Endodermal cell (in vitro differentiated cells): ENCODE measurements around the gene HK3. TPM values are rescaled to one million over a fixed set of nuclear protein-coding genes. Genes with fewer than 3 reads are reported as not detected.
A peak's percentile ranks its signal among the peaks of the same experiment; 100 is the strongest.

Experiments used
- DNase-seq: peaks from one replicate; pipeline ENCODE4 v3.0.0-alpha.2; 2017
- H3K27ac ChIP-seq: 2 replicates; pipeline ENCODE4 v1.5.1; 2013; ENCODE audit warnings: mild to moderate bottlenecking, low read depth, low read length, moderate library complexity
- H3K27me3 ChIP-seq: 2 replicates; pipeline ENCODE4 v1.6.1; 2013; ENCODE audit warnings: mild to moderate bottlenecking, low read length, moderate library complexity; ENCODE audit not compliant: insufficient read depth, control insufficient read depth, poor library complexity, severe bottlenecking
- H3K36me3 ChIP-seq: 2 replicates; pipeline ENCODE4 v1.7.0; 2013; ENCODE audit warnings: mild to moderate bottlenecking, low read length, moderate library complexity; ENCODE audit not compliant: control insufficient read depth, insufficient read depth
- H3K4me1 ChIP-seq: one replicate; pipeline ENCODE4 v1.7.0; 2013; ENCODE audit warnings: low read length; ENCODE audit not compliant: control insufficient read depth, insufficient read depth
- H3K4me3 ChIP-seq: 2 replicates; pipeline ENCODE4 v1.5.1; 2013; ENCODE audit warnings: mild to moderate bottlenecking, low read length, moderate library complexity
- H3K9ac ChIP-seq: 2 replicates; pipeline ENCODE4 v1.6.1; 2013; ENCODE audit warnings: mild to moderate bottlenecking, low read length, moderate library complexity; ENCODE audit not compliant: poor library complexity, severe bottlenecking; ENCODE audit errors: extremely low read depth
- H3K9me3 ChIP-seq: 2 replicates; pipeline ENCODE4 v1.6.1; 2013; ENCODE audit warnings: mild to moderate bottlenecking, low read length, moderate library complexity; ENCODE audit not compliant: control insufficient read depth
- H3K27ac Mint-ChIP-seq: 2 replicates; pipeline ENCODE4 v1.8.0; 2020; ENCODE audit warnings: mixed read lengths
- H3K27me3 Mint-ChIP-seq: 2 replicates; pipeline ENCODE4 v1.8.0; 2021; ENCODE audit warnings: mild to moderate bottlenecking, mixed read lengths; ENCODE audit not compliant: insufficient read depth
- H3K36me3 Mint-ChIP-seq: 2 replicates; pipeline ENCODE4 v1.8.0; 2020; ENCODE audit warnings: low read depth, mixed read lengths
- H3K4me1 Mint-ChIP-seq: 2 replicates; pipeline ENCODE4 v1.8.0; 2020; ENCODE audit warnings: mixed read lengths
- H3K4me3 Mint-ChIP-seq: 2 replicates; pipeline ENCODE4 v1.8.0; 2020; ENCODE audit warnings: mild to moderate bottlenecking, moderate library complexity, mixed read lengths
- H3K9me3 Mint-ChIP-seq: 2 replicates; pipeline ENCODE4 v1.8.0; 2020; ENCODE audit warnings: mild to moderate bottlenecking, mixed read lengths
- WGBS, 2 experiments: methylation state at CpG; one replicate each; pipeline versions ENCODE4 v1.1.5 to v1.1.7; 2013; ENCODE audit warnings: missing lambda C conversion rate in 2 of 2, mixed read lengths in 1 of 2; ENCODE audit not compliant: insufficient coverage in 1 of 2, insufficient read length in 1 of 2; 5-methylcytosine and 5-hydroxymethylcytosine counted together
- total RNA-seq, 2 donors: library from RNA; stranded (reverse); fragmentation: NEBNext Ultra II Directional in 1 of 2; extraction: Animal tissue kit (Norgen Biotek cat#: 25700) in 1 of 2; gene quantifications; 2 replicates in 1 of 2; 3 replicates in 1 of 2; pipeline ENCODE4 v1.2.1, GENCODE V29; 2021
- TF ChIP-seq, protein P1 (sequence below): fragments of 200-600 bp; sonication (generic); conservative IDR thresholded peaks from 2 replicates; pipeline ENCODE4 v1.5.0; 2021; ENCODE audit warnings: antibody characterized with exemption, mild to moderate bottlenecking

HK3 gene
- total RNA-seq, 2 donors from 2014 or later = 0.55 TPM; not detected in 1

DNA sequence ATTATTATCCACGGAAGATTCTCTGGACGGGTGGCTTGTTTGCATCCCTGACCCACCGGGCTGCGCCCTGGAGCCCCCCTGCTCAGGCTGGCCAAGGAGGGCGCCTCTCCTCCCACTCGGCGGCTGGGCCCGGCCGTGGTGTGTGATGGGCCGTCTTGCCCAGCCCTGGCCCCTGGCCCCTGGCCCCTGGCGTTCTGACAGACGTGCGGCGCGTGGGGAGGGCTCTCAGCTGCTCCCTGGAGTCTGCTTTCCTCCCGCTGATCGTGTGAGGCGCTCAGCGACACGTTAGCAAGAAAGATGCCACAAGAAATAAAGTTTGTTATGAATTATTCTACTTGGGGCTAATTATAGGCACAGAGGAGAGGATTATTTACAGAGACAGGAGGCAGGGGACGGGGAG, 55.5 kb downstream of the HK3 start:
- TF ChIP-seq, protein P1, sequence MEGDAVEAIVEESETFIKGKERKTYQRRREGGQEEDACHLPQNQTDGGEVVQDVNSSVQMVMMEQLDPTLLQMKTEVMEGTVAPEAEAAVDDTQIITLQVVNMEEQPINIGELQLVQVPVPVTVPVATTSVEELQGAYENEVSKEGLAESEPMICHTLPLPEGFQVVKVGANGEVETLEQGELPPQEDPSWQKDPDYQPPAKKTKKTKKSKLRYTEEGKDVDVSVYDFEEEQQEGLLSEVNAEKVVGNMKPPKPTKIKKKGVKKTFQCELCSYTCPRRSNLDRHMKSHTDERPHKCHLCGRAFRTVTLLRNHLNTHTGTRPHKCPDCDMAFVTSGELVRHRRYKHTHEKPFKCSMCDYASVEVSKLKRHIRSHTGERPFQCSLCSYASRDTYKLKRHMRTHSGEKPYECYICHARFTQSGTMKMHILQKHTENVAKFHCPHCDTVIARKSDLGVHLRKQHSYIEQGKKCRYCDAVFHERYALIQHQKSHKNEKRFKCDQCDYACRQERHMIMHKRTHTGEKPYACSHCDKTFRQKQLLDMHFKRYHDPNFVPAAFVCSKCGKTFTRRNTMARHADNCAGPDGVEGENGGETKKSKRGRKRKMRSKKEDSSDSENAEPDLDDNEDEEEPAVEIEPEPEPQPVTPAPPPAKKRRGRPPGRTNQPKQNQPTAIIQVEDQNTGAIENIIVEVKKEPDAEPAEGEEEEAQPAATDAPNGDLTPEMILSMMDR = no peak
- Mint-ChIP-seq H3K4me3 (no peak overlapping the region), H3K27ac (no peak overlapping the region), H3K4me1 (peaks cover 4% of the 10 kb centered on the region), H3K9me3 (no peaks in the 10 kb centered on the region), H3K36me3 (no peaks in the 10 kb centered on the region), H3K27me3 (peaks cover 15% of the 10 kb centered on the region)
- no peak for DNase-seq
- 79 to 88% methylated on average over 14 to 21 of the region's 21 CpGs for whole genome bisulfite sequencing, 2 experiments
- H3K4me1 ChIP-seq = no peaks in the 10 kb centered on the region
- peaks cover 7% of the 10 kb centered on the region for H3K27me3 ChIP-seq
- no peak overlapping the region for H3K4me3 ChIP-seq
- no peaks in the 10 kb centered on the region for H3K9me3 ChIP-seq
- no peak overlapping the region for H3K9ac ChIP-seq
- no peak overlapping the region for H3K27ac ChIP-seq
- H3K36me3 ChIP-seq = no peaks in the 10 kb centered on the region

DNA sequence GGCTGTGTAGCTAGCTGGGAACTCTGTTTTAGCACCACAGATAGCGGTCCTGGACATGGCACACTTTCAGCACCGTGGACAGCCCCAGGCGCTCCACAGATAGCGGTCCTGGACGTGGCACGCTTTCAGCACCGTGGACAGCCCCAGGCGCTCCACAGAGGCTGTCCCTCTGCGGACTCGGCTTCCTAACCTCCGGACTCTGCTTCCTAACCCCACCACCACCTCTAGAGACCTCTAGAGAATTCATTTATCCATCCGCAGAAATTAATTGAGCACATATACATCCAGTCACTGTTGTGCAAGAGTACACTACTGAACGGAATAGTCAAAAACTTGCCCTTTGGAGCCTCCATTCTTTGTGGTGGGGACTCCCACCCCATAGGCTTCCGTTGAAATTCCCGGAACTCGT, 61.4 kb downstream of the HK3 start:
- H3K9me3 ChIP-seq = no peaks in the 10 kb centered on the region
- DNase-seq = peak; percentile 98
- Mint-ChIP-seq H3K9me3 (no peaks in the 10 kb centered on the region), H3K4me1 (peaks cover 5% of the 10 kb centered on the region), H3K4me3 (no peak overlapping the region), H3K27ac (no peak overlapping the region), H3K36me3 (no peaks in the 10 kb centered on the region), H3K27me3 (peaks cover 44% of the 10 kb centered on the region)
- TF ChIP-seq, protein P1 = no peak
- no peak overlapping the region for H3K4me3 ChIP-seq
- peaks cover 38% of the 10 kb centered on the region for H3K27me3 ChIP-seq
- H3K36me3 ChIP-seq = no peaks in the 10 kb centered on the region
- 23 to 47% methylated on average over 6 to 16 of the region's 16 CpGs for WGBS, 2 experiments
- no peaks in the 10 kb centered on the region for H3K4me1 ChIP-seq
- no peak overlapping the region for H3K9ac ChIP-seq
- H3K27ac ChIP-seq = no peak overlapping the region

DNA sequence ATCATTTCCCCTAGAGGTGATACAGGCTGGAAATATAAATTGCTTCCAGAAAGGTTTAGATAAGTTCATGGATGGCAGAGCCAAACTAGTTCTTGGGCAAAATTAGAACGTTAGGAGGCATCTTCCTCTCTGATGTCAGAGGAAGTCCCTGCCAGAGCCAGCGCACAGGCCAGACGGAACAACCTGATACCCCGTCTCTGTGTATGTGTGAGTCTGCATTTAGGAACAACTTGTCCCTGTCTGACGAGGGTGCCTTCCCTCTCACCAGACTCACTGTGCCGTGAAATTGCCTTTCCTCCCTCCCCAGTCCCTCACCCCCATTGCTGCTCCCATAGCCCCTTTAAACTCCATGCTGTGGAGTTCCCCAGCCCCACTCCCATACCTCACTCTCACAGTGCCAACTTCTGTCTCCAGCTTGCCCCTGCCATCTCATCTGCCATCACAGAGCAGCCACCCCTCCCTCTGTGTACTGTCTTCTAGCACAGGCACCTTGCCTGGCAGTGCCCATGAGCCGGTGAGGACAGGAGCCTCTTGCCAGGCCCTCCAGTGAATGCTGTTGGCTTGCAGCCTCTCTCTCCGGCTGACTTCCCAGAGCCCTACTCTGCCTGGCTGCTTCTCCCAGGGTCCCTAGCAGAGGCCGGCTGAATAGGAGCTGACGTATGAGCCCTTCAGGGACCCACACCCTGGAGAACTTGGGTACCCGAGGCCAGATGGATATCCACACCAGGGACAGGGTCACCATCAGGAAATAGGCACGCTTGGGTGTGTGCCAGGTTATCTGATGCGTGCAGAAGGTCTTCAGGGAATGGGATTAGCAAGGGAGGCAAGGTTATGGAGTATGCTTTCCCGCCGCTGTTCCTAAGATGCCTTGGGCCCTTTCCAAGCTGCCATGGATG, 62.1 kb downstream of the HK3 start:
- DNase-seq = no peak
- Mint-ChIP-seq H3K27ac (no peak overlapping the region), H3K9me3 (no peaks in the 10 kb centered on the region), H3K36me3 (no peaks in the 10 kb centered on the region), H3K27me3 (peaks cover 47% of the 10 kb centered on the region), H3K4me1 (peaks cover 5% of the 10 kb centered on the region), H3K4me3 (no peak overlapping the region)
- H3K4me3 ChIP-seq = no peak overlapping the region
- WGBS, 2 experiments = 60 to 67% methylated on average over 12 to 15 of the region's 15 CpGs
- H3K9ac ChIP-seq = no peak overlapping the region
- peaks cover 41% of the 10 kb centered on the region for H3K27me3 ChIP-seq
- H3K27ac ChIP-seq = no peak overlapping the region
- no peaks in the 10 kb centered on the region for H3K9me3 ChIP-seq
- H3K36me3 ChIP-seq = no peaks in the 10 kb centered on the region
- TF ChIP-seq, protein P1 = no peak
- no peaks in the 10 kb centered on the region for H3K4me1 ChIP-seq
